ENCODE results near the gene PDZRN3.

PDZRN3 gene

GRCh38 chr3:73404435-73404834, 220.3 kb downstream of the PDZRN3 start:
- no peak for TF ChIP-seq CTCF (IDR thresholded peaks at IDR 0.05)
- no peak overlapping the region for H3K4me3 ChIP-seq
- peaks cover 0 to 69% (median 20%) of the 10 kb centered on the region in 4 donors for H3K4me1 ChIP-seq
- H3K27ac ChIP-seq = no peak overlapping the region
- H3K9me3 ChIP-seq = no peaks in the 10 kb centered on the region
- peaks cover 12 to 23% (median 17%) of the 10 kb centered on the region in 3 donors for H3K36me3 ChIP-seq
- no peaks in the 10 kb centered on the region for H3K27me3 ChIP-seq
- no peak for DNase-seq
- intact Hi-C loops (cut with DNase I; ENCODE audit: low total_unique reads) = no loop called here

GRCh38 chr3:73403444-73403843, 221.3 kb downstream of the PDZRN3 start:
- intact Hi-C loops (cut with DNase I; ENCODE audit: low total_unique reads) = no loop called here

GRCh38 chr3:73401616-73402279, 223.0 kb downstream of the PDZRN3 start:
- Histone ChIP-seq H3K27me3 (no peaks in the 10 kb centered on the region), H3K9me3 (no peaks in the 10 kb centered on the region), H3K4me3 (no peak overlapping the region), H3K36me3 (peaks cover 14 to 30% (median 29%) of the 10 kb centered on the region in 3 donors), H3K27ac (no peak overlapping the region), H3K4me1 (peaks cover 0 to 48% (median 10%) of the 10 kb centered on the region in 4 donors)
- intact Hi-C loops (cut with DNase I; ENCODE audit: low total_unique reads) = no loop called here
- no peak for DNase-seq
- TF ChIP-seq CTCF (IDR thresholded peaks at IDR 0.05) = no peak

More at GRCh38 chr3:73403444-73403843, 221.3 kb downstream of the PDZRN3 start:
- Histone ChIP-seq H3K9me3 (no peaks in the 10 kb centered on the region), H3K4me1 (peaks cover 0 to 65% (median 17%) of the 10 kb centered on the region in 4 donors), H3K27ac (no peak overlapping the region), H3K4me3 (no peak overlapping the region), H3K36me3 (peaks cover 14 to 25% (median 22%) of the 10 kb centered on the region in 3 donors), H3K27me3 (no peaks in the 10 kb centered on the region)
- TF ChIP-seq CTCF (IDR thresholded peaks at IDR 0.05) = no peak
- no peak for DNase-seq

GRCh38 chr3:73401059-73401458, 223.7 kb downstream of the PDZRN3 start:
- H3K9me3 ChIP-seq = no peaks in the 10 kb centered on the region
- peaks cover 0 to 42% (median 8%) of the 10 kb centered on the region in 4 donors for H3K4me1 ChIP-seq
- H3K4me3 ChIP-seq = no peak overlapping the region
- intact Hi-C loops (cut with DNase I; ENCODE audit: low total_unique reads) = no loop called here
- H3K36me3 ChIP-seq = peaks cover 14 to 36% (median 29%) of the 10 kb centered on the region in 3 donors
- no peak for DNase-seq
- no peak for TF ChIP-seq CTCF (IDR thresholded peaks at IDR 0.05)
- no peaks in the 10 kb centered on the region for H3K27me3 ChIP-seq
- no peak overlapping the region for H3K27ac ChIP-seq

GRCh38 chr3:73399666-73400253, 225.0 kb downstream of the PDZRN3 start:
- intact Hi-C loops (cut with DNase I; ENCODE audit: low total_unique reads) = no loop called here
- Histone ChIP-seq H3K27ac (no peak overlapping the region), H3K4me3 (no peak overlapping the region), H3K4me1 (peaks cover 0 to 29% (median 5%) of the 10 kb centered on the region in 4 donors), H3K27me3 (no peaks in the 10 kb centered on the region), H3K36me3 (peaks cover 16 to 44% (median 29%) of the 10 kb centered on the region in 3 donors), H3K9me3 (no peaks in the 10 kb centered on the region)
- no peak for TF ChIP-seq CTCF (IDR thresholded peaks at IDR 0.05)
- DNase-seq = no peak

Measured in tibial artery (tissue), 4 donors.